KMS-11 (cell line): Measurements from ENCODE around the gene CLDN5.

Experiments
- H2AFZ ChIP-seq: fragments of 200-600 bp; sonication (generic); 2 replicates; pipeline ENCODE4 v1.6.1; 2016; ENCODE audit warnings: antibody characterized with exemption, mixed run types, low read depth
- H3K27ac ChIP-seq: fragments of 200-600 bp; sonication (generic); 2 replicates; pipeline ENCODE4 v1.6.1; 2016; ENCODE audit warnings: mild to moderate bottlenecking, mixed run types
- H3K27me3 ChIP-seq: fragments of 200-600 bp; sonication (generic); 2 replicates; pipeline ENCODE4 v1.6.1; 2017; ENCODE audit warnings: mild to moderate bottlenecking, low read depth, mixed run types, moderate library complexity; ENCODE audit not compliant: insufficient read depth
- H3K36me3 ChIP-seq: fragments of 200-600 bp; sonication (generic); 2 replicates; pipeline ENCODE4 v1.6.1; 2017; ENCODE audit warnings: mild to moderate bottlenecking, mixed run types; ENCODE audit not compliant: insufficient read depth
- H3K4me1 ChIP-seq: fragments of 200-600 bp; sonication (generic); 2 replicates; pipeline ENCODE4 v1.6.1; 2016; ENCODE audit warnings: mild to moderate bottlenecking, low read depth, mixed run types; ENCODE audit not compliant: poor library complexity, severe bottlenecking
- H3K4me2 ChIP-seq: fragments of 200-600 bp; sonication (generic); 2 replicates; pipeline ENCODE4 v1.7.0; 2016; ENCODE audit warnings: mild to moderate bottlenecking, mixed run types
- H3K4me3 ChIP-seq: fragments of 200-600 bp; sonication (generic); IDR thresholded peaks from 2 replicates; pipeline ENCODE4 v1.6.1; 2017; ENCODE audit warnings: low read depth, low read length, mixed read lengths; ENCODE audit not compliant: insufficient read depth
- H3K79me2 ChIP-seq: fragments of 200-600 bp; sonication (generic); 2 replicates; pipeline ENCODE4 v1.6.1; 2016; ENCODE audit warnings: low read depth, mixed run types; ENCODE audit not compliant: insufficient read depth
- H3K9ac ChIP-seq: fragments of 200-600 bp; sonication (generic); 2 replicates; pipeline ENCODE4 v1.6.1; 2016; ENCODE audit warnings: mild to moderate bottlenecking, mixed run types
- H4K20me1 ChIP-seq: fragments of 200-600 bp; sonication (generic); 2 replicates; pipeline ENCODE4 v1.6.1; 2016; ENCODE audit warnings: mild to moderate bottlenecking, mixed run types; ENCODE audit not compliant: insufficient read depth
- CTCF ChIP-seq: fragments of 200-600 bp; sonication (generic); conservative IDR thresholded peaks from 2 replicates; pipeline ENCODE4 v1.6.1; 2017; ENCODE audit warnings: low read depth, mild to moderate bottlenecking, antibody characterized with exemption, low read length, moderate library complexity, mixed read lengths

The CLDN5 gene

GRCh38 chr22:19530751-19531150 is 6.5 kb upstream of the CLDN5 start:
- Histone ChIP-seq H4K20me1 (no peaks in the 10 kb centered on the region), H3K27me3 (no peaks in the 10 kb centered on the region), H3K4me1 (no peaks in the 10 kb centered on the region), H3K4me2 (no peak overlapping the region), H3K27ac (no peak overlapping the region), H3K36me3 (no peaks in the 10 kb centered on the region), H3K4me3 (no peak overlapping the region), H3K79me2 (no peaks in the 10 kb centered on the region), H2AFZ (no peak overlapping the region), H3K9ac (no peak overlapping the region)
- no peak for TF ChIP-seq CTCF

GRCh38 chr22:19529811-19530210 is 5.6 kb upstream of the CLDN5 start:
- no peaks in the 10 kb centered on the region for H3K36me3 ChIP-seq
- no peak for TF ChIP-seq CTCF
- no peaks in the 10 kb centered on the region for H3K27me3 ChIP-seq
- H3K4me3 ChIP-seq: no peak overlapping the region
- H3K9ac ChIP-seq: no peak overlapping the region
- no peak overlapping the region for H3K4me2 ChIP-seq
- H2AFZ ChIP-seq: no peak overlapping the region
- no peak overlapping the region for H3K27ac ChIP-seq
- no peaks in the 10 kb centered on the region for H3K79me2 ChIP-seq
- H3K4me1 ChIP-seq: no peaks in the 10 kb centered on the region
- H4K20me1 ChIP-seq: no peaks in the 10 kb centered on the region

- Histone ChIP-seq H3K27ac (no peak overlapping the region), H3K36me3 (no peaks in the 10 kb centered on the region), H4K20me1 (no peaks in the 10 kb centered on the region), H3K4me2 (no peak overlapping the region), H2AFZ (no peak overlapping the region), H3K4me3 (no peak overlapping the region), H3K27me3 (no peaks in the 10 kb centered on the region), H3K79me2 (no peaks in the 10 kb centered on the region), H3K4me1 (no peaks in the 10 kb centered on the region), H3K9ac (no peak overlapping the region)
- TF ChIP-seq CTCF: no peak
Observed at GRCh38 chr22:19527861-19528417, 3.7 kb upstream of the CLDN5 start.

GRCh38 chr22:19527321-19527721 is 3.1 kb upstream of the CLDN5 start:
- Histone ChIP-seq H3K9ac (no peak overlapping the region), H3K27ac (no peak overlapping the region), H3K4me2 (no peak overlapping the region), H2AFZ (no peak overlapping the region), H3K27me3 (no peaks in the 10 kb centered on the region), H4K20me1 (no peaks in the 10 kb centered on the region), H3K36me3 (no peaks in the 10 kb centered on the region), H3K4me3 (no peak overlapping the region), H3K79me2 (no peaks in the 10 kb centered on the region), H3K4me1 (no peaks in the 10 kb centered on the region)
- TF ChIP-seq CTCF: no peak
